ENCODE results near the gene SLCO4A1. TPM values are rescaled to one million over a fixed set of nuclear protein-coding genes. Genes with fewer than 3 reads are reported as not detected.

SLCO4A1 gene
- polyA plus RNA-seq, 1 donor (not counting 4 experiments of a cell fraction or from before 2014, with no cell fraction given): 1.8 TPM

- peak overlapping the region; percentile 56 for H2AFZ ChIP-seq (ENCODE audit: control insufficient read depth, low read length)
- FAIRE-seq (peak; percentile 73), DNase-seq (ENCODE audit: low read depth, low spot score) (peak; percentile 50)
- no peaks in the 10 kb centered on the region for H3K9me1 ChIP-seq (ENCODE audit: control insufficient read depth, extremely low read depth, insufficient read depth, low read length)
- H4K20me1 ChIP-seq (ENCODE audit: control insufficient read depth, extremely low read depth, insufficient read depth, low read length): no peaks in the 10 kb centered on the region
- no peaks in the 10 kb centered on the region for H3K27me3 ChIP-seq (ENCODE audit: control insufficient read depth, extremely low read depth, insufficient read depth, low read length)
- peak overlapping the region; percentile 32 for H3K4me2 ChIP-seq (ENCODE audit: control insufficient read depth, extremely low read depth, insufficient read depth, low read depth, low read length)
- no peaks in the 10 kb centered on the region for H3K36me3 ChIP-seq (ENCODE audit: control insufficient read depth in 2 of 2, extremely low read depth in 1 of 2, insufficient read depth in 2 of 2, low read length in 2 of 2)
- H3K79me2 ChIP-seq (ENCODE audit: control insufficient read depth, insufficient read depth, low read length): no peaks in the 10 kb centered on the region
- no peaks in the 10 kb centered on the region for H3K9me3 ChIP-seq (ENCODE audit: control insufficient read depth, low read depth, low read length)
- peaks cover 16% of the 10 kb centered on the region for H3K4me1 ChIP-seq (ENCODE audit: control insufficient read depth, extremely low read depth, insufficient read depth, low read length)
- dilution Hi-C loops (cut with MboI; ENCODE audit: extremely low pct_ligation_motif_present, low sequenced_read_pairs): no loop called here
- peak overlapping the region; percentile 20 for H3K27ac ChIP-seq (ENCODE audit: control insufficient read depth, insufficient read depth, low read length)
- no peak overlapping the region for H3K4me3 ChIP-seq (ENCODE audit: control insufficient read depth in 2 of 3, extremely low read depth in 1 of 3, insufficient read depth in 2 of 3, low read depth in 1 of 3, low read length in 3 of 3)
- H3K9ac ChIP-seq (ENCODE audit: control insufficient read depth, extremely low read depth, insufficient read depth, low read length): no peak overlapping the region
- no peak for TF ChIP-seq EZH2 (IDR thresholded peaks at IDR 0.05; ENCODE audit: low read length)
- TF ChIP-seq, protein P1, sequence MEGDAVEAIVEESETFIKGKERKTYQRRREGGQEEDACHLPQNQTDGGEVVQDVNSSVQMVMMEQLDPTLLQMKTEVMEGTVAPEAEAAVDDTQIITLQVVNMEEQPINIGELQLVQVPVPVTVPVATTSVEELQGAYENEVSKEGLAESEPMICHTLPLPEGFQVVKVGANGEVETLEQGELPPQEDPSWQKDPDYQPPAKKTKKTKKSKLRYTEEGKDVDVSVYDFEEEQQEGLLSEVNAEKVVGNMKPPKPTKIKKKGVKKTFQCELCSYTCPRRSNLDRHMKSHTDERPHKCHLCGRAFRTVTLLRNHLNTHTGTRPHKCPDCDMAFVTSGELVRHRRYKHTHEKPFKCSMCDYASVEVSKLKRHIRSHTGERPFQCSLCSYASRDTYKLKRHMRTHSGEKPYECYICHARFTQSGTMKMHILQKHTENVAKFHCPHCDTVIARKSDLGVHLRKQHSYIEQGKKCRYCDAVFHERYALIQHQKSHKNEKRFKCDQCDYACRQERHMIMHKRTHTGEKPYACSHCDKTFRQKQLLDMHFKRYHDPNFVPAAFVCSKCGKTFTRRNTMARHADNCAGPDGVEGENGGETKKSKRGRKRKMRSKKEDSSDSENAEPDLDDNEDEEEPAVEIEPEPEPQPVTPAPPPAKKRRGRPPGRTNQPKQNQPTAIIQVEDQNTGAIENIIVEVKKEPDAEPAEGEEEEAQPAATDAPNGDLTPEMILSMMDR (optimal IDR thresholded peaks at IDR 0.05 in 1 of 3, IDR thresholded peaks at IDR 0.05 in 1 of 3, conservative IDR thresholded peaks at IDR 0.05 in 1 of 3; ENCODE audit: extremely low read depth in 1 of 3, insufficient read depth in 2 of 3, low read length in 3 of 3): no peak
Observed at GRCh38 chr20:62686869-62687830, 44.8 kb downstream of the SLCO4A1 start.

- Histone ChIP-seq H3K36me3 (ENCODE audit: control insufficient read depth in 2 of 2, extremely low read depth in 1 of 2, insufficient read depth in 2 of 2, low read length in 2 of 2) (no peaks in the 10 kb centered on the region), H3K4me3 (ENCODE audit: control insufficient read depth in 2 of 3, extremely low read depth in 1 of 3, insufficient read depth in 2 of 3, low read depth in 1 of 3, low read length in 3 of 3) (no peak overlapping the region), H3K9ac (ENCODE audit: control insufficient read depth, extremely low read depth, insufficient read depth, low read length) (no peak overlapping the region), H3K9me3 (ENCODE audit: control insufficient read depth, low read depth, low read length) (no peaks in the 10 kb centered on the region), H3K4me2 (ENCODE audit: control insufficient read depth, extremely low read depth, insufficient read depth, low read depth, low read length) (no peak overlapping the region), H3K27ac (ENCODE audit: control insufficient read depth, insufficient read depth, low read length) (no peak overlapping the region), H3K9me1 (ENCODE audit: control insufficient read depth, extremely low read depth, insufficient read depth, low read length) (no peaks in the 10 kb centered on the region), H3K27me3 (ENCODE audit: control insufficient read depth, extremely low read depth, insufficient read depth, low read length) (peaks cover 5% of the 10 kb centered on the region), H3K79me2 (ENCODE audit: control insufficient read depth, insufficient read depth, low read length) (no peaks in the 10 kb centered on the region), H4K20me1 (ENCODE audit: control insufficient read depth, extremely low read depth, insufficient read depth, low read length) (no peaks in the 10 kb centered on the region), H3K4me1 (ENCODE audit: control insufficient read depth, extremely low read depth, insufficient read depth, low read length) (peaks cover 16% of the 10 kb centered on the region), H2AFZ (ENCODE audit: control insufficient read depth, low read length) (no peak overlapping the region)
- dilution Hi-C loops (cut with MboI; ENCODE audit: extremely low pct_ligation_motif_present, low sequenced_read_pairs): no loop called here
- FAIRE-seq (no peak), DNase-seq (ENCODE audit: low read depth, low spot score) (no peak)
- TF ChIP-seq EZH2 (IDR thresholded peaks at IDR 0.05; ENCODE audit: low read length): no peak
- TF ChIP-seq, protein P1 (optimal IDR thresholded peaks at IDR 0.05 in 1 of 3, IDR thresholded peaks at IDR 0.05 in 1 of 3, conservative IDR thresholded peaks at IDR 0.05 in 1 of 3; ENCODE audit: extremely low read depth in 1 of 3, insufficient read depth in 2 of 3, low read length in 3 of 3): no peak
Observed at GRCh38 chr20:62688083-62688482, 45.8 kb downstream of the SLCO4A1 start.
